Heart left ventricle (tissue), 16 donors: ENCODE measurements around the gene POLD1. TPM values are rescaled to one million over a fixed set of nuclear protein-coding genes. Genes with fewer than 3 reads are reported as not detected.

Experiments
- ATAC-seq, 4 donors: fragments of 200-7000 bp; cut with Tn5 transposase; one replicate each; pipeline ENCODE4 v1.9.1; 2020 to 2022; ENCODE audit warnings: moderate library complexity in 4 of 4, mild to moderate bottlenecking in 3 of 4, moderate number of reproducible peaks in 1 of 4
- DNase-seq, 5 donors: peaks; one replicate each; pipeline ENCODE4 v3.0.0-alpha.2; 2020
- H3K27ac ChIP-seq, 12 donors: fragments of 200-600 bp; sonication (generic) in 4 of 12; one replicate each; pipeline versions ENCODE4 v1.5.0 to v1.8.0; 2016 to 2022; ENCODE audit warnings: mild to moderate bottlenecking in 2 of 12
- H3K27me3 ChIP-seq, 9 donors: fragments of 200-600 bp; sonication (generic) in 2 of 9; one replicate each; pipeline versions ENCODE4 v1.5.1 to v1.8.0; 2016 to 2022; ENCODE audit warnings: mild to moderate bottlenecking in 3 of 9
- H3K36me3 ChIP-seq, 9 donors: fragments of 200-600 bp; sonication (generic) in 2 of 9; one replicate each; pipeline versions ENCODE4 v1.5.0 to v1.8.0; 2018 to 2022; ENCODE audit warnings: mild to moderate bottlenecking in 2 of 9
- H3K4me1 ChIP-seq, 12 donors: fragments of 200-600 bp; sonication (generic) in 4 of 12; one replicate each; pipeline versions ENCODE4 v1.5.0 to v1.8.0; 2016 to 2022; ENCODE audit warnings: mild to moderate bottlenecking in 3 of 12
- H3K4me3 ChIP-seq, 12 donors: fragments of 200-600 bp; sonication (generic) in 4 of 12; one replicate each; pipeline versions ENCODE4 v1.5.0 to v1.8.0; 2017 to 2022; ENCODE audit warnings: mild to moderate bottlenecking in 9 of 12, moderate library complexity in 4 of 12
- H3K9me3 ChIP-seq, 12 donors: fragments of 200-600 bp; sonication (generic) in 4 of 12; one replicate each; pipeline versions ENCODE4 v1.5.0 to v1.8.0; 2016 to 2022; ENCODE audit warnings: mild to moderate bottlenecking in 1 of 12
- CTCF ChIP-seq, 12 donors: fragments of 200-600 bp; sonication (generic) in 4 of 12; IDR thresholded peaks; one replicate each; pipeline versions ENCODE4 v1.5.0 to v1.8.0; 2018 to 2022; ENCODE audit warnings: antibody characterized with exemption in 12 of 12, mild to moderate bottlenecking in 5 of 12
- POLR2A ChIP-seq, 2 donors: fragments of 450-650 bp; IDR thresholded peaks; one replicate each; pipeline ENCODE4 v1.6.1; 2017; ENCODE audit warnings: antibody characterized with exemption in 2 of 2, mild to moderate bottlenecking in 2 of 2, moderate library complexity in 2 of 2
- WGBS, 4 donors: extraction: QIAGEN DNeasy Blood & Tissue Kit in 2 of 4; methylation state at CpG; one replicate each; pipeline versions ENCODE4 v1.1.5 to v1.1.7; 2013 to 2018; 5-methylcytosine and 5-hydroxymethylcytosine counted together
- intact Hi-C, 10 donors: fragments of 100-400 bp; cut with DNase I; formaldehyde crosslinking; loops; one replicate each; pipeline versions ENCODE4 v1.11.1 to v1.14.2; 2022
- polyA plus RNA-seq, 2 donors: library from polyadenylated mRNA; stranded (reverse); fragments of 200-250 nt; gene quantifications; one replicate each; pipeline ENCODE4 v1.2.3, GENCODE V29; 2013
- total RNA-seq, 9 donors: library from RNA; depleted of rRNA in 2 of 9; stranded (reverse); fragments of >200 nt in 2 of 9; fragmentation: NEBNext Ultra II Directional in 3 of 9; extraction: Animal tissue kit (Norgen Biotek cat#: 25700) in 3 of 9; gene quantifications; one replicate each; pipeline versions ENCODE4 v1.1.0 to v1.2.4, GENCODE V29; 2016 to 2023
- donor health status: ischemic (EF 13 %, LVEDD 7.1; RV severe dilation, severe dysfunction).
- donor health status: healthy with polysubstance abuse.
- donor health status: DM: no; HTN: yes; CAD: no.
- donor health status: DM: no; HTN: no; CAD: no.
- donor health status: ischemic (EF 25% LVEDD 6.9; RV normal size, moderate dysfunction).
- donor health status: ischemic (EF 25% LVEDD 5.7; RV mildly dilated, moderate dysfunction).
- donor health status: healthy.
- donor health status: DM: yes; HTN: yes; CAD: no.
- donor health status: ischemic (EF 35%, LVEDD 5.7; RV mildly dilated, moderate dysfunction).
- donor health status: nonischemic (EF 11% LVEDD 7.7; RV severe dilation, severe dysfunction).
- donor health status: DM: yes; HTN: yes; CAD: no.
- donor health status: PGD.
- donor health status: ischemic (EF 29% LVEDD 5.4; RV normal size, mild dysfunction).
- donor health status: nonischemic (EF 23%, LVEDD 6.1; RV moderate dilation, normal function).

The POLD1 gene
- total and polyA plus RNA-seq, 11 donors: 6.1 to 18.0 (median 9.6) TPM

- ATAC-seq: no peak
- intact Hi-C loops: loop anchor here in 3 of 10 donors (5.0 kb wide), 1 partner anchor 98 kb away; the partner anchor contains the start of gene NAPSA (in 3 of the 3)
- H3K36me3 ChIP-seq: no peaks in the 10 kb centered on the region
- peak in 1 of 5 donors; percentile 2 for DNase-seq
- no peak overlapping the region for H3K27ac ChIP-seq
- H3K4me1 ChIP-seq: no peaks in the 10 kb centered on the region
- 82 to 89% (median 85%) methylated on average over 11 to 13 of the region's 13 CpGs for WGBS, 4 donors
- TF ChIP-seq CTCF (IDR thresholded peaks at IDR 0.05) (no peak), POLR2A (IDR thresholded peaks at IDR 0.05) (no peak)
- no peaks in the 10 kb centered on the region for H3K9me3 ChIP-seq
- peaks cover 0 to 23% (median 4%) of the 10 kb centered on the region in 9 donors for H3K27me3 ChIP-seq
- H3K4me3 ChIP-seq: no peak overlapping the region
Observed at GRCh38 chr19:50465000-50465399, 80.9 kb downstream of the POLD1 start.

GRCh38 chr19:50465986-50466705 is 82.0 kb downstream of the POLD1 start:
- TF ChIP-seq POLR2A (IDR thresholded peaks at IDR 0.05) (no peak), CTCF (IDR thresholded peaks at IDR 0.05) (peak in 2 of 12 donors; percentile 11 to 27)
- Histone ChIP-seq H3K4me1 (no peaks in the 10 kb centered on the region), H3K4me3 (no peak overlapping the region), H3K9me3 (no peaks in the 10 kb centered on the region), H3K27ac (no peak overlapping the region), H3K27me3 (peaks cover 0 to 16% (median 0%) of the 10 kb centered on the region in 9 donors), H3K36me3 (no peaks in the 10 kb centered on the region)
- DNase-seq: peak in 1 of 5 donors; percentile 20
- intact Hi-C loops: no loop called here
- 47 to 58% (median 54%) methylated on average over 26 to 29 of the region's 29 CpGs for WGBS, 4 donors
- ATAC-seq: no peak

- H3K36me3 ChIP-seq: no peaks in the 10 kb centered on the region
- ATAC-seq (no peak), DNase-seq (no peak)
- no peaks in the 10 kb centered on the region for H3K9me3 ChIP-seq
- intact Hi-C loops: no loop called here
- TF ChIP-seq POLR2A (IDR thresholded peaks at IDR 0.05) (no peak), CTCF (IDR thresholded peaks at IDR 0.05) (no peak)
- no peaks in the 10 kb centered on the region for H3K4me1 ChIP-seq
- no peak overlapping the region for H3K4me3 ChIP-seq
- 83 to 92% (median 85%) methylated on average over 10 to 11 of the region's 11 CpGs for WGBS, 4 donors
- H3K27me3 ChIP-seq: peaks cover 0 to 11% (median 0%) of the 10 kb centered on the region in 9 donors
- H3K27ac ChIP-seq: no peak overlapping the region
Observed at GRCh38 chr19:50466706-50467039, 82.5 kb downstream of the POLD1 start.

GRCh38 chr19:50467566-50467965 is 83.4 kb downstream of the POLD1 start:
- Histone ChIP-seq H3K27ac (no peak overlapping the region), H3K4me1 (no peaks in the 10 kb centered on the region), H3K9me3 (no peaks in the 10 kb centered on the region), H3K4me3 (no peak overlapping the region), H3K36me3 (no peaks in the 10 kb centered on the region), H3K27me3 (peaks cover 0 to 8% (median 0%) of the 10 kb centered on the region in 9 donors)
- ATAC-seq (no peak), DNase-seq (no peak)
- intact Hi-C loops: no loop called here
- whole genome bisulfite sequencing, 4 donors: 63 to 77% (median 76%) methylated on average over 18 of the region's 18 CpGs
- no peak for TF ChIP-seq POLR2A (IDR thresholded peaks at IDR 0.05)
- TF ChIP-seq CTCF (IDR thresholded peaks at IDR 0.05): no peak

Other genes with a start within 250 kb of the POLD1 start
- gene IZUMO2, start 221.1 kb upstream of the POLD1 start, total RNA-seq: not detected
- not detected for gene IZUMO2, start 221.1 kb upstream of the POLD1 start, polyA plus RNA-seq
- gene MYH14, start 180.7 kb upstream of the POLD1 start, total RNA-seq: 100 to 1,000 TPM in 3 of 9 donors, 10 to 100 TPM in 6; 65.7 to 120 (median 90.5) TPM
- gene MYH14, start 180.7 kb upstream of the POLD1 start, polyA plus RNA-seq: 100 to 1,000 TPM in 1 of 2 donors, 10 to 100 TPM in 1; 45.8 to 132 TPM
- 1 to 10 TPM in 8 of 9 donors, under 1 TPM in 1; 0.87 to 4.4 (median 2.5) TPM for gene KCNC3, start 55.0 kb upstream of the POLD1 start, total RNA-seq
- 1 to 10 TPM; 1.7 to 3.3 TPM for gene KCNC3, start 55.0 kb upstream of the POLD1 start, polyA plus RNA-seq
- under 1 TPM in 4 of 9 donors, not detected in 5; 0.28 to 0.89 (median 0.66) TPM for gene NAPSA, start 18.7 kb upstream of the POLD1 start, total RNA-seq
- gene NAPSA, start 18.7 kb upstream of the POLD1 start, polyA plus RNA-seq: under 1 TPM; 0.36 to 0.61 TPM
- 100 to 1,000 TPM in 3 of 9 donors, 10 to 100 TPM in 6; 66.2 to 162 (median 74.3) TPM for gene NR1H2, start 7.9 kb upstream of the POLD1 start, total RNA-seq
- gene NR1H2, start 7.9 kb upstream of the POLD1 start, polyA plus RNA-seq: 100 to 1,000 TPM in 1 of 2 donors, 10 to 100 TPM in 1; 91.5 to 155 TPM
- under 1 TPM in 2 of 9 donors, not detected in 7; 0.16 to 0.53 TPM for gene SPIB, start 34.6 kb downstream of the POLD1 start, total RNA-seq
- gene SPIB, start 34.6 kb downstream of the POLD1 start, polyA plus RNA-seq: under 1 TPM in 1 of 2 donors, not detected in 1; 0.10 TPM
- gene MYBPC2, start 48.5 kb downstream of the POLD1 start, total RNA-seq: under 1 TPM in 3 of 9 donors, not detected in 6; 0.09 to 0.35 (median 0.28) TPM
- not detected for gene MYBPC2, start 48.5 kb downstream of the POLD1 start, polyA plus RNA-seq
- gene EMC10, start 92.2 kb downstream of the POLD1 start, total RNA-seq: 100 to 1,000 TPM in 4 of 9 donors, 10 to 100 TPM in 5; 72.8 to 138 (median 91.1) TPM
- gene EMC10, start 92.2 kb downstream of the POLD1 start, polyA plus RNA-seq: 100 to 1,000 TPM in 1 of 2 donors, 10 to 100 TPM in 1; 95.3 to 108 TPM
- 1 to 10 TPM in 6 of 9 donors, under 1 TPM in 3; 0.51 to 6.4 (median 1.6) TPM for gene GARIN5A, start 92.5 kb downstream of the POLD1 start, total RNA-seq
- 1 to 10 TPM; 1.1 to 3.0 TPM for gene GARIN5A, start 92.5 kb downstream of the POLD1 start, polyA plus RNA-seq
- gene JOSD2, start 126.8 kb downstream of the POLD1 start, total RNA-seq: 10 to 100 TPM; 18.7 to 43.8 (median 29.5) TPM
- gene JOSD2, start 126.8 kb downstream of the POLD1 start, polyA plus RNA-seq: 10 to 100 TPM; 47.7 to 49.7 TPM
- gene ASPDH, start 129.6 kb downstream of the POLD1 start, total RNA-seq: not detected
- not detected for gene ASPDH, start 129.6 kb downstream of the POLD1 start, polyA plus RNA-seq
- 1 to 10 TPM in 4 of 9 donors, under 1 TPM in 5; 0.35 to 2.4 (median 0.87) TPM for gene LRRC4B, start 184.1 kb downstream of the POLD1 start, total RNA-seq
- 1 to 10 TPM in 1 of 2 donors, under 1 TPM in 1; 0.97 to 1.0 TPM for gene LRRC4B, start 184.1 kb downstream of the POLD1 start, polyA plus RNA-seq